ENCODE data around the gene CFDP1. TPM values are rescaled to one million over a fixed set of nuclear protein-coding genes. Genes with fewer than 3 reads are reported as not detected.
"Not testable (repeated sequence)": the region's sequence is repeated elsewhere in the genome, so short reads cannot be mapped to it uniquely, and the experiment has no call there.

CFDP1 gene
- total and polyA plus RNA-seq, 2 experiments from 2014 or later: 103 to 114 TPM

GRCh38 chr16:75466760-75467159 is 33.5 kb upstream of the CFDP1 start:
- Histone ChIP-seq H3K9me3 (ENCODE audit: low read depth) (no peaks in the 10 kb centered on the region), H3K27me3 (no peaks in the 10 kb centered on the region), H3K36me3 (no peaks in the 10 kb centered on the region), H3K27ac (no peak overlapping the region), H3K4me3 (no peak overlapping the region), H3K4me1 (ENCODE audit: low read depth) (peaks cover 4% of the 10 kb centered on the region)
- DNase-seq (ENCODE audit: low read depth in 1 of 2, low spot score in 1 of 2): no peak
- no peak for TF ChIP-seq CTCF (IDR thresholded peaks at IDR 0.05; ENCODE audit: low read depth, low read length)

GRCh38 chr16:75464122-75464918 is 31.0 kb upstream of the CFDP1 start, which contains the start of gene TMEM170A:
Gene TMEM170A (minus strand): TSS chr16:75464689. CDS start chr16:75464600, 89 bp downstream.
- no peaks in the 10 kb centered on the region for H3K36me3 ChIP-seq
- H3K4me1 ChIP-seq (ENCODE audit: low read depth): peaks cover 4% of the 10 kb centered on the region
- no peaks in the 10 kb centered on the region for H3K27me3 ChIP-seq
- TF ChIP-seq CTCF (IDR thresholded peaks at IDR 0.05; ENCODE audit: low read depth, low read length): peak; percentile 100
- H3K27ac ChIP-seq: peak within 1 kb of the TSS; percentile 88
- peak; percentile 99 for DNase-seq (ENCODE audit: low read depth in 1 of 2, low spot score in 1 of 2)
- H3K4me3 ChIP-seq: peak within 1 kb of the TSS; percentile 91
- H3K9me3 ChIP-seq (ENCODE audit: low read depth): no peaks in the 10 kb centered on the region

- H3K4me1 ChIP-seq (ENCODE audit: low read depth); H3K9me3 ChIP-seq (ENCODE audit: low read depth); H3K27me3 ChIP-seq; H3K36me3 ChIP-seq: not testable (repeated sequence)
- DNase-seq (ENCODE audit: low read depth in 1 of 2, low spot score in 1 of 2): peak; percentile 24 to 54
- Histone ChIP-seq H3K27ac (peak overlapping the region; percentile 88), H3K4me3 (peak overlapping the region; percentile 91)
Observed at GRCh38 chr16:75463389-75464121, 30.3 kb upstream of the CFDP1 start.

GRCh38 chr16:75462806-75463205 is 29.5 kb upstream of the CFDP1 start:
- H3K9me3 ChIP-seq (ENCODE audit: low read depth): no peaks in the 10 kb centered on the region
- no peak for TF ChIP-seq CTCF (IDR thresholded peaks at IDR 0.05; ENCODE audit: low read depth, low read length)
- no peaks in the 10 kb centered on the region for H3K27me3 ChIP-seq
- DNase-seq (ENCODE audit: low read depth in 1 of 2, low spot score in 1 of 2): no peak
- peaks cover 4% of the 10 kb centered on the region for H3K4me1 ChIP-seq (ENCODE audit: low read depth)
- H3K27ac ChIP-seq: peak overlapping the region; percentile 88
- H3K4me3 ChIP-seq: peak overlapping the region; percentile 91
- H3K36me3 ChIP-seq: no peaks in the 10 kb centered on the region

- Histone ChIP-seq H3K4me1 (ENCODE audit: low read depth) (peaks cover 4% of the 10 kb centered on the region), H3K36me3 (no peaks in the 10 kb centered on the region), H3K27me3 (no peaks in the 10 kb centered on the region), H3K4me3 (no peak overlapping the region), H3K27ac (no peak overlapping the region), H3K9me3 (ENCODE audit: low read depth) (no peaks in the 10 kb centered on the region)
- no peak for DNase-seq (ENCODE audit: low read depth in 1 of 2, low spot score in 1 of 2)
- TF ChIP-seq CTCF (IDR thresholded peaks at IDR 0.05; ENCODE audit: low read depth, low read length): no peak
Observed at GRCh38 chr16:75461575-75461974, 28.3 kb upstream of the CFDP1 start.

- DNase-seq (ENCODE audit: low read depth in 1 of 2, low spot score in 1 of 2): peak in 1 of 2 donors; percentile 9
- H3K27me3 ChIP-seq: no peaks in the 10 kb centered on the region
- no peak overlapping the region for H3K27ac ChIP-seq
- H3K4me3 ChIP-seq: no peak overlapping the region
- H3K4me1 ChIP-seq (ENCODE audit: low read depth): peaks cover 11% of the 10 kb centered on the region
- no peaks in the 10 kb centered on the region for H3K36me3 ChIP-seq
- TF ChIP-seq CTCF (IDR thresholded peaks at IDR 0.05; ENCODE audit: low read depth, low read length): no peak
- no peaks in the 10 kb centered on the region for H3K9me3 ChIP-seq (ENCODE audit: low read depth)
Observed at GRCh38 chr16:75460446-75460845, 27.1 kb upstream of the CFDP1 start.

Measured in cardiac muscle cell (in vitro differentiated cells and primary cell).